AG09319 (cell line): ENCODE results near the gene SOD3.

Experiments
- DNase-seq: peaks from one replicate; pipeline ENCODE4 v3.0.0-alpha.2; 2010; ENCODE audit warnings: low read depth; ENCODE audit errors: extremely low read depth
- TF ChIP-seq, protein P1 (sequence below): IDR thresholded peaks from 2 replicates; pipeline ENCODE4 v1.5.1; 2011; ENCODE audit warnings: low read depth, mild to moderate bottlenecking, inconsistent platforms, low read length, moderate library complexity

Gene SOD3

DNA sequence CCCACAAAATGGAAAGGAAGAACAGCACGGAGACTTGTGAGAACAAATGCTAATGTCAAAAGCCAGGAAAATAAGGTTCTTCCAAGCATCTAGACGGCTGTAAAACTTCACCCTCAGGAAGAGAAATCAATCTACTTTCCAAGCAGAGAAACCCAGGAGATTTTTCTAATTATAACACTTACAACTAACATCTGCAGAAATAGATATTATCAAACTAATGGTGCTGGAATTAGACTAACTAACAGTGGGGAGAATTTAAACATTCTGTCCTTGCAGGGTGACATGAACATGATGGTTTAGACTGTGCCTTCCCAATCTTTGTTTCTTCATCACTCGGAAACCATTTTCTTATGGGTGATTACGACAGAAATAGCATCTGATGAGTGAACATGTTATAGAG is 40.3 kb downstream of the SOD3 start:
- TF ChIP-seq, protein P1, sequence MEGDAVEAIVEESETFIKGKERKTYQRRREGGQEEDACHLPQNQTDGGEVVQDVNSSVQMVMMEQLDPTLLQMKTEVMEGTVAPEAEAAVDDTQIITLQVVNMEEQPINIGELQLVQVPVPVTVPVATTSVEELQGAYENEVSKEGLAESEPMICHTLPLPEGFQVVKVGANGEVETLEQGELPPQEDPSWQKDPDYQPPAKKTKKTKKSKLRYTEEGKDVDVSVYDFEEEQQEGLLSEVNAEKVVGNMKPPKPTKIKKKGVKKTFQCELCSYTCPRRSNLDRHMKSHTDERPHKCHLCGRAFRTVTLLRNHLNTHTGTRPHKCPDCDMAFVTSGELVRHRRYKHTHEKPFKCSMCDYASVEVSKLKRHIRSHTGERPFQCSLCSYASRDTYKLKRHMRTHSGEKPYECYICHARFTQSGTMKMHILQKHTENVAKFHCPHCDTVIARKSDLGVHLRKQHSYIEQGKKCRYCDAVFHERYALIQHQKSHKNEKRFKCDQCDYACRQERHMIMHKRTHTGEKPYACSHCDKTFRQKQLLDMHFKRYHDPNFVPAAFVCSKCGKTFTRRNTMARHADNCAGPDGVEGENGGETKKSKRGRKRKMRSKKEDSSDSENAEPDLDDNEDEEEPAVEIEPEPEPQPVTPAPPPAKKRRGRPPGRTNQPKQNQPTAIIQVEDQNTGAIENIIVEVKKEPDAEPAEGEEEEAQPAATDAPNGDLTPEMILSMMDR: no peak

DNA sequence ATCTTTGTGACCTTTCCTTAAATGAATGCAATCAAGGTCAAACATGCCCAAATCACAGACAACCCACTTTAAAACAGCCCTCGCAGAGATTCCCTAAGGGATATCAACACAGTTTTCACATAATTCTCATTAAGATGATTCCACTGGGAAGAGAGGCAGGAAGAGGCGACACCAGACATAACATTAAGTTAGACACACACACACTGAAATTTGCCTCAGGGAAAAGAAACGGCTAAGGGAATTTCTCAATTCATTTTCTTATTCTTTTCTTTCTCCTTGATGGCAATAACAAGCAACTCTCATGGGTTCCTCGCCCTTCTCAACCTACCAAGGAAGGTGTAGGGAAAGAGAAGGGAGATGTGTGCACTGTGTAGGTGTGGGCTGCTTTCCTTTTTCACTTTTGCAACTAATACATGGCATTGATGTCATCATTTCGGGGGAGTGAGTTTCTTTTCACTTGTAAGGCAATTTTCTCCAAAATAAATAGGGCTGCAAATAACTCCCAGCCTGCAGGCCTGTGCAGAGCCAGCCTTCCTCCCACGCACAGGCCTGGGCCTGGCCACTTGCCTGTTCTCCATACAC is 41.4 kb downstream of the SOD3 start:
- DNase-seq: no peak
- TF ChIP-seq, protein P1: no peak

More for the DNA sequence above, 40.3 kb downstream of the SOD3 start:
- DNase-seq: no peak

DNA sequence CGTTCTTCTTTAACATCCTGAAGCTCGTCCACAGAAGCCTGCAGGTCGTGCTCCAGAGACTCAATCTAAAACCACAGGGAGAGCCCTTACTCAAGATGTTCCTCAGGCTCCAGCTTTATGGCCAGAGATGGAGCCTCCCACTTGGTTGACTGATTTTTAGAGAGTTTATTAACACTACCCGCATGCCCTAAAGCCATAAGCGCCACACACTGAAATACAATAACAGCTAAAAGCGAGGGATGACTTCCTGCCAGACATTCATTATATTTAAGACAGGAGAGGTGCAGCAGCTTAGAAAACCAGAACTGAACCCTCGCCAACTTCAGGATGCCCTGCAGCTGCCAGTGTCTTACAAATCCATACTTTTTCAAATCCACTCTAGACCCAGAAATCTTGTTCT is 42.0 kb downstream of the SOD3 start:
- DNase-seq: no peak
- TF ChIP-seq, protein P1: no peak

DNA sequence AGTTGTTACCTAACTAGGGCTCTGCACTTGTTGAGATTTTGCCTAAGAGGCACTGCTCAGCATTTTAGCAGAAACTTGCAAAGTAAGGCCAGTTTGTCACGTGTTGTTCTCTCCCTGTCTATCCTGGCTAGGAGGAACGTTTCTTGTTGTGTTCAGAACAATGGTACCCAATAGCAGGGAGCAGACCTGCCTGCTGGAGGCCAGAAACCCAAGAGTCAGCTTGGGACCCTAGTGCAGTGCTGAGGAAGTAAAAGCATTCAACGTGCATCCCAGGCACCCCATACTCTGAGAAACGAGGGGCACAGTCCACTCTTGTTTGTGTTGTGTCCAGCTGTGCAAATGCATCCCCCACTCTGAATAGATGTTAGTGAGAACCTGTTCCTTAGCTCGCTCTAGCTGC is 42.4 kb downstream of the SOD3 start:
- DNase-seq: no peak

DNA sequence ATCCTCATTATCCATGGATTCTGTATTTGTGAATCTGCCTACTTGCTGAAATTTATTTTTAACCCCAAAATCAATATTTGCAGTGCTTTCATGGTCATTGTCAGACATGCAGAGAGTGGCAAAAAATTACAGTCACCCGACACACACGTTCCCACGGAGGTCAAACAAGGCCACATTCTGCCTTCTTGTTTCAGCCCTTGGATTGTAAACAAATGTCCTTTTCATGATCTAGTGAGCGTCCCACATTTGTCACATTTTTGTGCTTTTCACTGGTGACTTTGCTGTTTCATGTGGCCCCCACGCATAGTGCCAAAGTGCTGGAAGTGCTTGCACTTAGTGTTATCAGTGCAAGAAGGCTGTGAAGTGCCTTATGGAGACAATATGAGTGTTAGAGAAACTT is 45.0 kb downstream of the SOD3 start:
- TF ChIP-seq, protein P1: no peak
- no peak for DNase-seq

More for the DNA sequence above, 42.4 kb downstream of the SOD3 start:
- TF ChIP-seq, protein P1: no peak

DNA sequence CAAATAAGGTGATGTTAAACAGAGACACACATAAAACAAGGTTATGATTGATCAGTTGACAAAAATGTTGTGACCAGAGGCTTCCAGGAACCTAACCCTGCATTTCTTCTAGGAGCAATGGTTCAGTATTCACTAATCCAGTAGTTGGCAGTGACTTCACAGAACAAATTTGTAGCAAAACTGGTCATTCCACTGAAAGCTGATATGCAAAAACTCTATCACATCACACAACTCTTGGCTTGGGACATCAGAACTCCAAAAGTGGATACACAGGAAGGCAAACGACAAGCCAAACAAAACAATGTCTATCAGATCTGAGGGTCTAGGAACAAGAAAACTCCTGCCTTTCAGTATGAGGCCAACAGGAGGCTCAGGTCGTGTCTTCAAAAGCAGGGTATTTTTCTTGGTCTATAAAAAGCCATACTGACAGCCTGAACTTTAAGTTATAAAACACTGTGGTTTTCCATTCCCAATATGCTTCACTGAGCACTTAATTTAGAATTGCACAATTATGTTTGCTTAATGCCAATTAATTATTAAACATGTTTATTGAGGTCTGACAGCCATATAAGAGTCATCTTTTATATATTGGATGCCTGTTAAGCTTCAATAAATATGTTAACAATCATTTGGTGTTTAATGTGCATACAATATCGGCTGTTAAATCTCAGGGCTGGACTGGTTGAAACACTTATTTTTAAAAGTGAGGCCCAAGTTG is 45.6 kb downstream of the SOD3 start:
- TF ChIP-seq, protein P1: no peak
- DNase-seq: no peak

DNA sequence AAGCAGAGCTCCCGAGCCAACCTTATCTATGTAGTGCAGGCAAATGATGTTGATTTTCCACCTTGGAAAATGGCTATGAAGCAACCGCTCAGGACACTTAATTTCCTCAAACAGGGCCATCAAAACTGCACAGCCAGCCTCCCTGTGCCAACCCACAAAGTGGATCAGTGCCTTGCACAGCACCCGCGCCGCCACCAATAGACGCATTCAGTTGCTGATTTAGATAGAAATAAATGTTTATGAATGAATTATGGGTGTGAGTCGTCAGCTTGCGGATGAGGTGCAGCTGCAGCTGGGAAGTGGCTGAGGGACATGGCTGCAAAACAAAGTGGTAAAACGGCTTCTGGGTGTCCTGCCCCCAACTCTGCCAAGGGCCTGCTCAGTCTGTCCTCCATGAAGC is 47.0 kb downstream of the SOD3 start:
- no peak for DNase-seq
- TF ChIP-seq, protein P1: no peak
